ENCODE results near the gene CIAO2B. TPM values are rescaled to one million over a fixed set of nuclear protein-coding genes. Genes with fewer than 3 reads are reported as not detected.
A peak's percentile ranks its signal among the peaks of the same experiment; 100 is the strongest.

Gene CIAO2B
- total RNA-seq, 1 donor from 2014 or later: 89.4 TPM

- Mint-ChIP-seq H3K27ac (ENCODE audit: unreplicated experiment) (peak overlapping the region; percentile 78), H3K4me3 (ENCODE audit: unreplicated experiment) (peak overlapping the region; percentile 22)
Observed at GRCh38 chr16:66895999-66896398, 38.2 kb downstream of the CIAO2B start.

DNA sequence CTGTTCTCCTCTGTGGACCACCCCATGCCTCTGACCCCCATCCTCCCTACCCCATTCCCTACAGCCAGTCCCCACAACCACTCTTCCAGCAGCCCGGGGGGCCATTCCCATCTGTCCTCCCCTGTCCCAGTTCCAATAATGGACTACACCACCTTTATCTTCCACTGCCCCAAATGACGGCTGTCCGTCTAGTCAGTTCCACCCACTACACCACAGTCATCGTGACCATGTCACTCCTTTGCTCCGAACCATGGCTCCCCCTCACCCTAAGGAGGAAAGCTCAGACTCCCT, 38.6 kb downstream of the CIAO2B start:
- H3K4me3 Mint-ChIP-seq (ENCODE audit: unreplicated experiment): no peak overlapping the region
- H3K36me3 Mint-ChIP-seq (ENCODE audit: unreplicated experiment): no peaks in the 10 kb centered on the region
- no peak for DNase-seq
- H3K4me1 Mint-ChIP-seq (ENCODE audit: low read depth, unreplicated experiment): peaks cover 27% of the 10 kb centered on the region
- peaks cover 15% of the 10 kb centered on the region for H3K27me3 Mint-ChIP-seq (ENCODE audit: unreplicated experiment)
- TF ChIP-seq CTCF (IDR thresholded peaks at IDR 0.05; ENCODE audit: partially characterized antibody, unreplicated experiment): no peak
- H3K27ac Mint-ChIP-seq (ENCODE audit: unreplicated experiment): peak overlapping the region; percentile 78
- H3K9me3 Mint-ChIP-seq (ENCODE audit: unreplicated experiment): peaks cover 12% of the 10 kb centered on the region

More at GRCh38 chr16:66895999-66896398, 38.2 kb downstream of the CIAO2B start:
- H3K36me3 Mint-ChIP-seq (ENCODE audit: unreplicated experiment): no peaks in the 10 kb centered on the region
- peaks cover 12% of the 10 kb centered on the region for H3K9me3 Mint-ChIP-seq (ENCODE audit: unreplicated experiment)
- peaks cover 16% of the 10 kb centered on the region for H3K27me3 Mint-ChIP-seq (ENCODE audit: unreplicated experiment)
- peaks cover 31% of the 10 kb centered on the region for H3K4me1 Mint-ChIP-seq (ENCODE audit: low read depth, unreplicated experiment)
- TF ChIP-seq CTCF (IDR thresholded peaks at IDR 0.05; ENCODE audit: partially characterized antibody, unreplicated experiment): no peak
- no peak for DNase-seq

GRCh38 chr16:66894948-66895688, 39.1 kb downstream of the CIAO2B start:
- Mint-ChIP-seq H3K4me1 (ENCODE audit: low read depth, unreplicated experiment) (peaks cover 22% of the 10 kb centered on the region), H3K27ac (ENCODE audit: unreplicated experiment) (peak overlapping the region; percentile 78)

DNA sequence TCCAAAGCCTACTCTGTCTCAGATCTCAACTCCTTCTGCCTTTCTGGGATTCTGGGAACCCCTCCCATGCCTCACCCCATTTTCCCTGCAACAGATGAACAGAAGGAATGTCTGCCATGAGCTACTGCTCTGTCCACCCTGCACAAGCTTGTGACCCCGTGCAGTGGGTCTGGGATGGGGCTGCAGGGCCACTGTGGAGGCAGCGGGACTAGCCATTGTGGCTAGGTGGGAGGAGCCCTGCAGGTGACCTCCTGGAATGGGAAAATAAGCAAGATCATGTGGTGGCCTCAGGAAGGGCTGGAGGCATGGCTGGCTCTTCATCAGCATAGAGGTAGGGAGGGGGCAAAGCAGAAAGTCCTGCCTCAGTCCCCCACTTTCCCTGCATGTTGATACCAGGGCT, 40.1 kb downstream of the CIAO2B start:
- Mint-ChIP-seq H3K4me3 (ENCODE audit: unreplicated experiment) (no peak overlapping the region), H3K27ac (ENCODE audit: unreplicated experiment) (no peak overlapping the region), H3K9me3 (ENCODE audit: unreplicated experiment) (peaks cover 12% of the 10 kb centered on the region), H3K36me3 (ENCODE audit: unreplicated experiment) (no peaks in the 10 kb centered on the region), H3K4me1 (ENCODE audit: low read depth, unreplicated experiment) (peaks cover 13% of the 10 kb centered on the region), H3K27me3 (ENCODE audit: unreplicated experiment) (peaks cover 12% of the 10 kb centered on the region)
- DNase-seq: no peak
- TF ChIP-seq CTCF (IDR thresholded peaks at IDR 0.05; ENCODE audit: partially characterized antibody, unreplicated experiment): no peak

More at GRCh38 chr16:66894948-66895688, 39.1 kb downstream of the CIAO2B start:
- H3K9me3 Mint-ChIP-seq (ENCODE audit: unreplicated experiment): peaks cover 12% of the 10 kb centered on the region
- no peaks in the 10 kb centered on the region for H3K36me3 Mint-ChIP-seq (ENCODE audit: unreplicated experiment)
- H3K27me3 Mint-ChIP-seq (ENCODE audit: unreplicated experiment): peaks cover 15% of the 10 kb centered on the region
- TF ChIP-seq CTCF (IDR thresholded peaks at IDR 0.05; ENCODE audit: partially characterized antibody, unreplicated experiment): peak; percentile 49
- peak overlapping the region; percentile 25 for H3K4me3 Mint-ChIP-seq (ENCODE audit: unreplicated experiment)
- DNase-seq: peak; percentile 77

GRCh38 chr16:66891797-66892196, 42.4 kb downstream of the CIAO2B start:
- Mint-ChIP-seq H3K27me3 (ENCODE audit: unreplicated experiment) (peaks cover 10% of the 10 kb centered on the region), H3K36me3 (ENCODE audit: unreplicated experiment) (no peaks in the 10 kb centered on the region), H3K4me1 (ENCODE audit: low read depth, unreplicated experiment) (peaks cover 12% of the 10 kb centered on the region), H3K4me3 (ENCODE audit: unreplicated experiment) (no peak overlapping the region), H3K27ac (ENCODE audit: unreplicated experiment) (no peak overlapping the region), H3K9me3 (ENCODE audit: unreplicated experiment) (peaks cover 12% of the 10 kb centered on the region)
- TF ChIP-seq CTCF (IDR thresholded peaks at IDR 0.05; ENCODE audit: partially characterized antibody, unreplicated experiment): no peak
- no peak for DNase-seq

All from glutamatergic neuron (in vitro differentiated cells).